IPS-NIHi7 (cell line): ENCODE measurements around the gene AKAP12.
A peak's percentile ranks its signal among the peaks of the same experiment; 100 is the strongest.

Experiments used
- DNase-seq: peaks from one replicate; pipeline ENCODE4 v3.0.0; 2012; ENCODE audit warnings: mixed read lengths; ENCODE audit errors: extremely low spot score

Gene AKAP12

DNA sequence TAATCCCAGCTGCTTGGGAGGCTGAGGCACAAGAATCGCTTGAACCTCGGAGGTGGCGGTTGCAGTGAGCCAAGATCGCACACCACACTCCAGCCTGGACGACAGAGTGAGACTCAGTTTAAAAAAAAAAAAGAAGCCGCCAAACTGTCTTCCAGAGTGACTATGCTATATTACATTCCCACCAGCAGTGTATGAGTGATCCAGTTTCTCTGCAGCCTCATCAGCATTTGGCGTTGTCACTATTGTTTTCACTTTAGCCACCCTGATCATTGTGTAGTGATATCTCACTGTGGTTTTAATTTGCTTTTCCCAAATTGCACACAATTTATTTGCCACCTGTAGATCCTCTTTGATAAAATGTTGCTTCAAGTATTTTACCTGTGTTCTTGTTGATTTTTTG, 6.0 kb upstream of the AKAP12 start:
- no peak for DNase-seq

- no peak for DNase-seq
Observed at GRCh38 chr6:151236668-151237401, 2.9 kb upstream of the AKAP12 start.

GRCh38 chr6:151240036-151240685, 394 bp downstream of the AKAP12 start:
- peak; percentile 94 for DNase-seq

GRCh38 chr6:151240791-151241642, 1.2 kb downstream of the AKAP12 start:
- peak; percentile 60 for DNase-seq

DNA sequence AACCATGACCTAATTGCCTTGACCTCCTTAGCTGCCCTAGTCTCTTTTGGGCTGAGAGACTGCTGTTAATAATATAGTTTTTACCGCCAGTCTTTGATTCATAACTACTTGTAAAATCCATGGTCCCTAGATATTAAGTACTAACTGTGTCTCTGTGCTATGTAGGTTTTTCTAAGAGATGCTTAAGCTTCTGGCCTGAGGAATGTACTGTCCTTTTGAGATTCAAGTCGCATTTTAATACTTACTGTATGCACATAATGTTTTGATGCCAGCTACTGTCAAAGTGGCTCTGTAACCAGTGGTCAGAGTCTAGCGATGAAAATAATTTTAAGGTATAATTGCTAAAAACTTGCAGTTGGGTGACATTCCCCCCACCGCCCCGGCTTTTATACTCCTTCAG, 2.1 kb downstream of the AKAP12 start:
- DNase-seq, result no peak

DNA sequence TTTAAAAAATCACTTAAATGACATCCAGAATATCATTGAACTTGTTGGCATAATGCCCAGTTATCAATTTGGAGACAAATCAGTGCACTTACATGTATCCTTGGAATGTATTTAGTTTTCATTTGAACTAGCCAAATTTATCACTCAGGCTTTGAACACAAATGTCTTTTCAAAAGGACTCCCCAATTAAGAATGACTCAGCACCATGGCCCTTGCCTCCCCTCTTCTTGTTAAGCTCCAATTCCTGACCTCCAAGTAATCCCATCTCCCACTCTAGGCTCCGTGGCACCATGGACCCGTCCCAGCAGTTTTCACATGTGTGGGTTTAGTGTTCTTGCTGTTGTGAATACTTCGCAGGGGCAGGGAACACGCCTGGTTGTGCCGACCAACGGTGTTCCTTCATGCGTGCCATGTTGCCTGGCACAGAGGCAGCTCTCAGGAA, 2.7 kb downstream of the AKAP12 start:
- DNase-seq, result no peak

DNA sequence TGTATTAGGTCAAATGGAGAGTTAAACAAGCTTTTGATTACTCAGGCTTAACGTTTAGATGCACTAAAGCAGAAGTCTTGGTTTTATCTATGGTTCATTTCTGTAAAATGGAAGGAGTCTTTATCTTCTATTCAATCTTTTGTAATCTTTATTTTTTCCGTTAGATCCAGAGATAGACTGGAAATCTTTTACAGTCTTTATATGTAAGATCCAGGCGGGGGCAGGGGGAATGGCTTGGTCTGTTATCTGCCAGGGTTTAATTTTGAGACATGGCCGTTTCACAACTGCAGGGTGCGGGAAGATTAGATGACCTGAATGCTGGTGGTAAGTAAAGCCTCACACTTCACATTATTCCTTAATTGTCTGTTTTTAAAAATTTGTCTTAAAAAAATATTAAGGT, 3.7 kb downstream of the AKAP12 start:
- no peak for DNase-seq

DNA sequence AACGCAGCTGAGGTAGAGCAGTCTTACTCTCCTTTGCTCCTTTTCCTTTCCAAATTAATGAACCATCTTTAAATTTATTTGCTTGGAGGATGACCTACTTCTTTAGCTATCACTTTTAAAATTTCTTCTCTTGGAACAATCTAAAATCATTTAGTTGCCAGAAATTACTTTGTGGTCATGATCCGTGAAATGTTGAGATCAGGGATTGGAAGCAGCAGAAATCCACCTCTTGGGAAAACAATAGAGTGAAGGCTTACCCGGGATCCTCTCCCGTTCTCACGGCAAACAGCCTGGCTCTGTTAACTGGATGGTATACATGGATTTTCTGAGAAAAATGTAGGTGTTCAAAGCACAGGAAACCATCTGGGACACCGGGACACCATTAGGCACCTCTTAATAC, 7.7 kb downstream of the AKAP12 start:
- DNase-seq, result no peak

GRCh38 chr6:151248295-151248694, 8.5 kb downstream of the AKAP12 start:
- DNase-seq, result no peak

DNA sequence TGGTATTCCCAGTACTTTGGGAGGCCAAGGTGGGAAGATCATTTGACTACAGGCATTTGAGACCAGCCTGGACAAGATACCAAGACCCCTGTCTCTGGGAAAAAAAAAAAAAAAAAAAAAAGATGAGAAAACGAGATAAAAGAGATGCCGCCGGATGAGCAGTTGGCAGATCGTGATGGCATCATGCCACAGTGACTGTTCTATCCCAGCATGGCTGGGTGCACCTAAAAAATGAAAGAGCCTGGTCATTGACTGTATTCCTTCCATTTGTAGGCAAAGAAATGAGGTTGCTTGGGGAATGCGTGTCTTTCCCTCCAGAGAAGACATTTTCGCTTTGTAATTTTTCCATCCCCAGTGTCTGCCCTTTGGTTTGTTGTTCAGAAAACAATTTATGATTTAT, 12.9 kb downstream of the AKAP12 start:
- DNase-seq, result no peak

DNA sequence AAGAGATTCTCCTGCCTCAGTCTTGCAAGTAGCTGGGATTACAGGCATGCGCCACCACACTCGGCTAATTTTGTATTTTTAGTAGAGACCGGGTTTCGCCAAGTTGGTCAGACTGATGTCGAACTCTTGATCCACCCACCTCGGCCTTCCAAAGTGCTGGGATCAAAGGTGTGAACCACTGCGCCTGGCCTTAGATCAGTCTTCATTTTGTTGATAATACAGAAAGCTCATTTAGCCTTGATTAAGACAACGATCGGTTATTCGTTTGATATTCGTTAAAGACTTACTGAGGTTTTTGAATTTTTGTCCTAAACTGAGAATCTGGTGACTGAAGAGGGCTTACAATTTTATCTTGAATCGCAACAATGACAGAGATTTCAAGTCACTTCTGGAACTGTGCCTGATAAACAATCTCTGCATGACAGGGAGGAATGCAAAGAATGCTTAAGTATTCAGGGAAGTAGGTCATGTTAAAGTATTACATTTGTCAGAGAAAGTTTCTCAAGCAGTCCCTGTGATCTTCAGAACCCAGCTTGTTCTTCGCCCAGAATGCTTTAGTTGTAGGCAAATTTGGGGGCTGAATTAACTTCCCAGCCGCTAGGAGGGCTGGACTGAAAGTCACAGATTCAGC, 14.8 kb downstream of the AKAP12 start:
- peak; percentile 23 for DNase-seq

- DNase-seq, result no peak
Observed at GRCh38 chr6:151255811-151256210, 16.0 kb downstream of the AKAP12 start.

DNA sequence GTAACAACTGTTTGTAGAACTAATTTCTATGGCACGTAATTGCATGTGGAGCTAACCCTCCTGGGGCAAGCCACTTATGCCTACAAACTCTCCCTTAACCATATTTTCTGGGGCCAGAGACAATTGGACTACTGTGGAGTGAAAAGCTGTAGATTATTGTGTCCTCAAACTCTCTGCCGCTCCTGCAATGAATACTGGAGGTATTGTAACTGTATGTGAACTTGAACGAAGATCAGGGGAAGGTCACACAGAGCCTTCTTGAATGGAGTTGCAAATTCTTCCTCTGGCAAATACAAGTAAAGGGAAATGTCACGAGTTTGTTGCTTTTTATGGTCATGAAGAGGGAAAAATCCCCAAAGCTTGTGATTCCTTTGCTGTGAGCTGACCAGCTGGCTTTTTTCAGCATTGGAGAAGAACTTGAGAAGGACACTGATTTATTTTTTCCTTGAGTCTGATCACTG, 18.2 kb downstream of the AKAP12 start:
- no peak for DNase-seq

- no peak for DNase-seq
Observed at GRCh38 chr6:151260205-151260604, 20.4 kb downstream of the AKAP12 start.

GRCh38 chr6:151263035-151263434, 23.3 kb downstream of the AKAP12 start:
- no peak for DNase-seq

DNA sequence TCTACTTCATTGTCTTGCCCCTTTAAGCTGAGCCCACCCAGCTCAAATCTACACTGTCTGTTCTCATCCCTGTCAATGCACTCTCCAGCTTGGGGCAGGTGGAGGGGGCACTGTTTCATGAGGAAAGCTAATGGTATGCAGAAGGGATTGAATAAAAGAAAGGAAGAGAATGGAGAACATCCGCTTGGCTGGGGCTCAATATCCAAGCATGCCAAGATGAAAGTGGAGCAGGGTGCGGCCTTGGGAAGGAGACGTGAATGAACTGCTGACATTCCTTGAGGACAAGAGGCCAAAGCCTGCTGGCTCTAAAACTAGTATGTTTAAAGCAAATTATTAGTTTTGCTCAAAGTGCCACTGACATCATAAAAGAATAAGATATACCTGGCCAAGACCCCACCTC, 24.2 kb downstream of the AKAP12 start:
- no peak for DNase-seq

- no peak for DNase-seq
Observed at GRCh38 chr6:151265282-151265681, 25.5 kb downstream of the AKAP12 start.

DNA sequence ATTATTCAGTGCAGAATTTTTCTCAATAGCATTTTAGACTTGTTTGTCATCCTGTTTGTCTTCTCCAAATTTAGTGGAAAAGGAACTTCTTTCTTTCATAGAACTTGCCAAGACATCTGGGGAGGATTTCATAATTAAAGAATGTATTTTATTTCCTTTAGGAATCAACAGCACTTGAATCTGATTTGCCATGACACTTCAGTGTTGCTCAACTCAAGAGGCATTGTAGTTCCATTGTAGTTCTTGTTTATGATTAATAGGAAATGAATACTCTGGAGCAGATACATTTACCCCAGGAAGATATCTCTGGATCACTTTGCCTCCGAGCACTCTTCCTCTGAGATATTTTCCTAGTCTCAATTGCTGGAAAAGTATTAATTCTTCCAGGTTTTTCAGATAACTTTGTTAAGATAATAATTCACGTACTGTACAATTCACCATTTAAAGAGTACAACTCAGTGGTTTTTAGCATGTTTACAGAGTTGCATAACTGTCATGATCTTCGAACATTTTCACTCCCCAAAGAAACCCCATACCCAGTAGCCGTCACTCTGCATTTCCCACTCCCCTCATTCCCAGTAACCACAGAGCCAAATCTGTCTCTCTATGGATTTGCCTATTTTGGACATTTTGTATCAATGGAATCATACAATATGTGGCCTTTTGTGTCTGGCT, 29.7 kb downstream of the AKAP12 start:
- DNase-seq, result no peak

GRCh38 chr6:151275121-151275520, 35.4 kb downstream of the AKAP12 start:
- no peak for DNase-seq

- no peak for DNase-seq
Observed at GRCh38 chr6:151275566-151275965, 35.8 kb downstream of the AKAP12 start.

DNA sequence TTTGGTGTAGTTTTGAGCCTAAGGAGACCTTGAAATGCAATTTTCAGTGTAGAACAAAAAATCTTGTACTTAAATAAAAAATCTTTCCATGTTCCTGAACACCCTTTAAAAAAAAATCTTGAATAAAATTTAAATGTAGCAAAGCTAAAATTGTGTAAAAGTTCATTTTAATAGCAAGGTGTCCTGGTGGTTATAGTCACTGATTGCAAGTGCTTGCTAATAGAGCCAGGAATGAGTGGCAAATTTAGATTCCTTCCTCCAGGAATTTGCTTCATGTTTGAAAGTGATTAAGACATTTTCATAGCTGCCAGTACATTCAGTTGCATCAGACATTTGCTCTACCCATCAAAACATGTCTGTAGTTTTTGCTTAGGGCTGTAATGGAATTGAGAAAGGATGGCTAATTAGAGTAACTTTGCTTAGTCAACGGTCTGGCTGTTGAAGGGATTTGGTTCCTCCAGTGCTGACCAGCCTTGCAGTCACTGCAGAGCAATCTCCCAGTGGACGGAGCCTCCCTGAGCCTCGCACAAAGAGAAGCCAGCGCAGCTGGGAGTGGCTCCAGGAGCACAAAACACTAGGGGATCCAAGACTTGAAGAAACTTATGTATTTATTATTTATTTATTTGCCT, 36.5 kb downstream of the AKAP12 start:
- DNase-seq, result peak; percentile 37
